ENCODE measurements around the gene NRXN2.

GRCh38 chr11:64588701-64589100 lies 134.3 kb downstream of the NRXN2 start:
- TF ChIP-seq EZH2 (IDR thresholded peaks at IDR 0.05) (no peak), POLR2AphosphoS5 (IDR thresholded peaks at IDR 0.05; ENCODE audit: borderline replicate concordance, low read depth, low read length) (no peak), FOXP2 (optimal IDR thresholded peaks at IDR 0.05; ENCODE audit: control extremely low read depth, extremely low read length, insufficient read depth) (no peak)
